Nucleus accumbens (tissue), 56 donors: ENCODE measurements around the gene KRT23.
"Not testable (repeated sequence)": the region's sequence is repeated elsewhere in the genome, so short reads cannot be mapped to it uniquely, and the experiment has no call there.

Experiments
- DNase-seq, 56 donors: peaks; one replicate each; lab custom pipeline; 2025; lab: John Stamatoyannopoulos, UW

Gene KRT23

GRCh38 chr17:40951011-40951622 is 13.7 kb upstream of the KRT23 start:
- DNase-seq, result no peak

- DNase-seq, result no peak
Observed at GRCh38 chr17:40950176-40950575, 12.7 kb upstream of the KRT23 start.

DNA sequence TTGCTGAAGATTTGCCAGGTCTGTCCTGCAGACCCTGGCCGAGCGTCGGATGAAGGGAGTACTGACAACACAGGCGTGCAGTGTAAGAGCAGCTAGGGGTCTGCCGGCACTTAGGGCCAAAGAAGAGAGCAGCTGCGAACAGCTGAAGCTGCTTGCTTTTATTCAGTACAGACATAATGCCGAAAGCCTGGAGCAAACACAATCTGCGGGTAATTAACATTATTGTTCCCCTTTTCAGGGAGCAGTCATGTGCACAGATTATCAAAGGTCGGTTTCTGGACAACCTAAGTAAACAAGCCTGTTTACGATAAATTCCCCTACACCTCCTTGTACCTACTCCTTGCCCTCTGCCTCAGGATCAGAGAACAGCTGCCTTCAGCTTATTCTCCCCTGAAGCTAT is 12.0 kb upstream of the KRT23 start:
- DNase-seq, result no peak

GRCh38 chr17:40947929-40948328 is 10.5 kb upstream of the KRT23 start:
- DNase-seq, result no peak

GRCh38 chr17:40945414-40945813 is 8.0 kb upstream of the KRT23 start:
- DNase-seq, result no peak

DNA sequence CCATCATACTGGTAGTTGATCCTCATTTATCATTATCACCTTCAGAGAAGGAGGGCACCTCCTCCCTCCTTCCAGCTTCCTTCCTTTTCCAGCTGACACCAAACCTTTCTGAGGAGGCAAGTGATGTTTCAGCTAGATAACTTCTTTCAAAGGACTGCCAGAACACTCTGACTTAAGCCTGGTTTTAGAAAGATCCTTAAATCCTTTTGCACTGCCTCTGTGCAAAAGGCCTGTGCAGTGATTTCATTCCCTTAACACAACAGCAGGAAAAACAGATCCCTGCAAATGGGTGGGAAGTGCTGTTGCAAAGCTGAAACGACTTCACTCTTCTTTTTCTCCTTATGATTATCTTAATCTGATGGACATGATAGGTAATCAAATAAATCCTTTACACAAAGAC is 7.1 kb upstream of the KRT23 start:
- DNase-seq, result no peak

GRCh38 chr17:40942553-40942952 is 5.1 kb upstream of the KRT23 start:
- DNase-seq, result no peak

DNA sequence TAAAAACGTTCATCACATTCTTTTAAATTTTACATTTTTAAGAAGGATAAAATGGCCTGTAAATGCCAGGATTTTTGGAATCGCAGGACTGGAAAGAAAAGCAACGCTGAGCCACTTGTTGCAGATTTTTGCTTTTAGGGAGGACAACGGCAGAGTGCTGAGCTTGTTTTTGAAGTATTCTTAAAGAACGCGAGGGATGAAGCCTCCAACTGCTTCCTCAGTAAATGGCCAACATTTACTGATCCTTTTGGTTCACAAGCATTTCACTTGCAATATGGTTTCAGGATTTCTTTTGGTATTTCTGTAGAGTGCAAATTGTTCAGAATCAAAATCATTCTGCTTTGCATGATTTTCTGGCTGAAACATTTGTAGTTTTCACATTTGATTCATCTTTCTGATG is 2.8 kb upstream of the KRT23 start:
- DNase-seq, result no peak

DNA sequence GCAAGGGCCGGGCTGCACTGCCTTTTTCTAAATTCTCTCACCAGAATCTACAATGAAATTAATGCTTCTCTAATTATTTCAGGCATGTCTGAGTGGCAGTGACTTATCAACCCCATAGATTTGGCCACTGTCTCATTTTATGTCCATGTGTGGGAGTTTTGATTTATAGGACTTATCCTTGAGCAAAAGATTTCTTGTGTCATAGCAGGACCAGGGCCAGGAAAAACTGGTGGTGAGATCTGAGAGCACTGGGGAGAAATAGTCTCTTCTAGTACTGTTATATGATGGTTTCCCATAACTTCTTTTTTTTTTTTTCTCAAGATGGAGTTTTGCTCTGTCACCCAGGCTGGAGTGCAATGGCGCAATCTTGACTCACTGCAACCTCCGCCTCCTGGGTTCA is 1.5 kb upstream of the KRT23 start:
- no peak for DNase-seq

GRCh38 chr17:40936976-40937375 is 470 bp downstream of the KRT23 start:
- no peak for DNase-seq

DNA sequence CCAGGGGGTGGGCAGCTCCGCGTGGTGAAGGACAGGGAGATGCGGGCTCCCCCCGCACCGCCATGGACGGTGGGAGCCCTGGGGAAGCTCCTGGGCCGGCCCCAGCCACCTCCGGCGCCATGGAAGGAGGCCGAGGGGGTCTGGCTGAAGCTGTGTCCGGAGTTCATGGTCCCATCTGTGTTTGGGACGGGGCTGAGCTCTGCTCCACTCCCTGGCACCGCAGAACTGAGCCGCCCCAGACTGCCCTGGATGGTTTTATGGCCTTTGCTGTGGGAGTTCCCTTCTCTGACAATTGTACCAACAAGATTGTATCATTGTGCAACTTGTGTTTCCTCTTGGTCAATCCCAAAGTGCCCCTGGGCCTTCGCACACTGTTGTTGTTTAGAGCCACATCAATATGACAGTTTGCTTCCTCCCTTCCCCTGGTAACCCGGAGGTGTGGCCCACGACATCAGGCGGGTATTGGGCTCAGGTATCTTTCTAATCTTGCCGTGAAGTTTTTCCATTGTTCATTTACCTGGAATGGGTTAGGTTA is 942 bp downstream of the KRT23 start:
- DNase-seq, result no peak

GRCh38 chr17:40935624-40936023 is 1.8 kb downstream of the KRT23 start:
- DNase-seq, result no peak

DNA sequence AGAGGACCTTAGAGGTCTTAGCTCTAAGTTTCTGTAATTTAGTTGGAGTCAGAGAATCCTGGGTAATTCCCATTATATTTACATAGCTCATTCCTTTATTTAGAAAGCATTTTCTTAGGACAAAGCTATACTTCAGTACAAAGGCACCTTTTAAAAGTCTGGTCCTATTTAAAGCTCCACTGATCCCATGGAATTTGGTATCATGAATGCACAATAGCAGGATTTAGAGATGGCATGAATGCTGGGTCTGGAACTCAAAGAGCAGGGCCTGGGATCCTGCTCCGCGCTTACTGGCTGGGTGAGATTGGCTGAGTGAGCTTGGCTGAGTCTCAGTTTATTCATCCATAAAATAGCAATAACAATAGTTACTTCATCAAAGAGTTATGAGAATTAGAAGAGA is 4.8 kb downstream of the KRT23 start:
- DNase-seq, result no peak

DNA sequence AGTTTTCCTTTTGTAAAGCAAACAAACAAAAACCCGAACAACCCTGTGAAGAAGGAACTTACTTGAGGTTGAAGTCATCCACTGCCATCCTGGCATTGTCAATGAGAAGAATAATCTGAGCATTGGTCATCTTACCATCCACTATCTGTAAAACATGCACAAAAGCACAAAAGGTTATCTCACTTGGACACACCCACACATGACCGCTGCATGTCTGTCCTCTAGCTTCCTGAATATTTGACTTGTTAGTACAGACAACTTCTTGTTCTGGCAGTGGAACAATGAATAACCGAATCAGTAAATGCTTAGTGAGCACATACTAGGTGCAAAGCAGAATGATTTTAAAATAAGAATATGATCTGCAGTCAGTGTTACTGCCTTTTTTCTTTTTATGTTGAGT is 6.1 kb downstream of the KRT23 start:
- no peak for DNase-seq

DNA sequence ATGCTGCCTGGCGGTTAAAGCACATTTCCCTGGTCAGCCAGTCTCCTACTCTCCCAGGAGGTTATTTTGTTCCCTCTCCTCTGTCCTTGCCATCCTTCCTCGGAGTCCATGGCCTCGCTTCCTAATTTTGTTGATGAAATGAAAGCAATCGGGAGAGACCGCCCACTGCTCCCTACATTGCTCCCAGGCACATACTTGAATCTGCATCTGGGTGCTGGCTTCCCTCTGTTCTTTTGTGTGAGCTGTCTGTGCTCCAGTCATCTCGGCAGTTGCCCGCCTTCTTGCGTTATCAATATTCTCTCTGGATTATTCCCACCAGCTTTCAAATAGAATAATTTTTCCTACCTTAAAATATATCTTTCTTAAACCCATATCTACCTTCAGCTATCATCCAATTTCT is 11.1 kb downstream of the KRT23 start:
- DNase-seq, result peak in 6 of 56 donors; percentile 1 to 37 (median 11)

GRCh38 chr17:40922239-40922638 is 15.2 kb downstream of the KRT23 start:
- DNase-seq, result peak in 24 of 56 donors; percentile 1 to 70 (median 18)

DNA sequence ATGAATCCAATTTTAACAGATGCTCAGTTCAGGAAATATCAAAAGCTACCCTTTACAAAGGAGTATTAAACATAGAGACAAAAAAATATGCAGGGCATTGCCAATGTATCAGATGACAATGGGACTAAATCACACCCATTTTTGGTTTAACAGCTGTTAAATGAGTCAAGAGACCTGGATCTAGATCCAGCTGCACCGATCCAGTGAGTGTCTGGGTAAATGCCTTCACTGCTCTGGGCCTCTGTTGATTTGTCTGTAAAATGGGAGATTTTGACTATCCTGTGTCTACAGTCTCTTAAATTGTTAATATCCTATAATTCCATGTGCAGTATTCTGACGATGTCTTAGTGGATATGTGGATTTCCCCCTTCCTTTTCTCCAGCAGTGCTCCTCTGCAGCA is 16.4 kb downstream of the KRT23 start:
- DNase-seq, result no peak

- not testable (repeated sequence) for DNase-seq
Observed at GRCh38 chr17:40917116-40917515, 20.3 kb downstream of the KRT23 start.

GRCh38 chr17:40916366-40916765 is 21.1 kb downstream of the KRT23 start:
- DNase-seq, result no peak

- DNase-seq, result no peak
Observed at GRCh38 chr17:40915721-40916256, 21.7 kb downstream of the KRT23 start.

- no peak for DNase-seq
Observed at GRCh38 chr17:40915199-40915661, 22.2 kb downstream of the KRT23 start.

DNA sequence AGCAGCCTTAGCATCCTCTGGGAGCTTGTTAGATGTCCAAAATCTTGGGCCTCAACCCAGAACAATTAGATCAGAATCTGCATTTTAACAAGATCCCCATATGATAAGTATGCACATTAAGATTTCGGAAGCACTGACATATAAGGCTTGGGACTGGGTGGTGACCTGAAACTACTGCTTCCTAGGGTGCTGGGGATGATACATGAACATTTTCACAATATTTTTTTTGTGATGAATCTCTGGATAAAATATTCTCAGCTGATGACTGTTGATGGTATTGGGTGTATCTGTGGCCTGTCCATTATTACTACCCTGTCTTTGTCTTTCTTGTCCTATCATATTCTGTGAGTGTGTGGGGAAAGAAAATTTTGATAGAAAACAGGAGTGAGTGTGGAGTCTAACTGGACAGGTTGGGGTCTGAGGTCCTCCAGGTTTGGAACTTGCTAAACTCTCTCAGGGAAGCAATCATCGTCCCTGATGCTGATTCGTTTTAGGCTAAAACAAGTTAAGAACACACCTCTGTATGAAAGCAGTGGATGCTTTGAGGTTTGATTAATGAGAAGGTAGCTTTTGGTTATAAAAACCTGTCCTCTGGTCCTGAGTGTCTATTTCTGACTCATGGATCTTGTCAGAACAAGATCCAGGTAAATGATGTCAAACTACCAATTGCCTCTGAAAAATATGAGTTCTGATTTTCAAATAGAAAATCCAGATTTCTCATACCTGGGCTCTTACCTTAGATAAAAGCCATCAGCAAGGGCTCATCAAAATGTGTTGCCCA is 23.2 kb downstream of the KRT23 start:
- no peak for DNase-seq
